ENCODE measurements around the gene GCNA.
"Not testable (repeated sequence)": the region's sequence is repeated elsewhere in the genome, so short reads cannot be mapped to it uniquely, and the experiment has no call there.

GCNA gene

GRCh38 chrX:71542825-71543224, 35.4 kb upstream of the GCNA start:
- peak overlapping the region; percentile 69 to 99 for H3K4me3 Mint-ChIP-seq
- H3K27ac Mint-ChIP-seq = peak overlapping the region in 1 of 2 donors; percentile 81
- peaks cover 77% of the 10 kb centered on the region for H3K36me3 Mint-ChIP-seq (ENCODE audit: insufficient read depth)
- no peaks in the 10 kb centered on the region for H3K27me3 Mint-ChIP-seq
- H3K9me3 Mint-ChIP-seq = no peaks in the 10 kb centered on the region
- peaks cover 22 to 50% of the 10 kb centered on the region in 2 donors for H3K4me1 Mint-ChIP-seq (ENCODE audit: low read depth in 2 of 2)
- DNase-seq (no peak), ATAC-seq (replicated peaks) (no peak)

- DNase-seq = no peak
- peak; percentile 21 for ATAC-seq (replicated peaks)
- peaks cover 78% of the 10 kb centered on the region for H3K36me3 Mint-ChIP-seq (ENCODE audit: insufficient read depth)
- peaks cover 22 to 53% of the 10 kb centered on the region in 2 donors for H3K4me1 Mint-ChIP-seq (ENCODE audit: low read depth in 2 of 2)
- no peaks in the 10 kb centered on the region for H3K27me3 Mint-ChIP-seq
- H3K27ac Mint-ChIP-seq = peak overlapping the region in 1 of 2 donors; percentile 23
- peak overlapping the region; percentile 58 to 99 for H3K4me3 Mint-ChIP-seq
- H3K9me3 Mint-ChIP-seq = no peaks in the 10 kb centered on the region
Measured at GRCh38 chrX:71543316-71543715, 34.9 kb upstream of the GCNA start.

- ATAC-seq (replicated peaks) (no peak), DNase-seq (no peak)
- no peaks in the 10 kb centered on the region for H3K9me3 Mint-ChIP-seq
- peaks cover 22 to 43% of the 10 kb centered on the region in 2 donors for H3K4me1 Mint-ChIP-seq (ENCODE audit: low read depth in 2 of 2)
- H3K4me3 Mint-ChIP-seq = no peak overlapping the region
- no peaks in the 10 kb centered on the region for H3K27me3 Mint-ChIP-seq
- H3K36me3 Mint-ChIP-seq (ENCODE audit: insufficient read depth) = peaks cover 88% of the 10 kb centered on the region
- peak overlapping the region; percentile 76 to 85 for H3K27ac Mint-ChIP-seq
Measured at GRCh38 chrX:71545364-71545763, 32.9 kb upstream of the GCNA start.

- Mint-ChIP-seq H3K36me3 (ENCODE audit: insufficient read depth) (peaks cover 85% of the 10 kb centered on the region), H3K4me3 (no peak overlapping the region), H3K27ac (peak overlapping the region in 1 of 2 donors; percentile 14), H3K9me3 (no peaks in the 10 kb centered on the region), H3K4me1 (ENCODE audit: low read depth in 2 of 2) (peaks cover 15 to 37% of the 10 kb centered on the region in 2 donors), H3K27me3 (no peaks in the 10 kb centered on the region)
- ATAC-seq (replicated peaks) = no peak
- no peak for DNase-seq
Measured at GRCh38 chrX:71546879-71547278, 31.4 kb upstream of the GCNA start.

- H3K9me3 Mint-ChIP-seq = no peaks in the 10 kb centered on the region
- no peak overlapping the region for H3K4me3 Mint-ChIP-seq
- peaks cover 85% of the 10 kb centered on the region for H3K36me3 Mint-ChIP-seq (ENCODE audit: insufficient read depth)
- peak overlapping the region in 1 of 2 donors; percentile 14 for H3K27ac Mint-ChIP-seq
- DNase-seq (no peak), ATAC-seq (replicated peaks) (no peak)
- H3K4me1 Mint-ChIP-seq (ENCODE audit: low read depth in 2 of 2) = peaks cover 15 to 32% of the 10 kb centered on the region in 2 donors
- no peaks in the 10 kb centered on the region for H3K27me3 Mint-ChIP-seq
Measured at GRCh38 chrX:71547339-71547738, 30.9 kb upstream of the GCNA start.

- DNase-seq (no peak), ATAC-seq (replicated peaks) (no peak)
- Mint-ChIP-seq H3K27me3 (no peaks in the 10 kb centered on the region), H3K36me3 (ENCODE audit: insufficient read depth) (peaks cover 92% of the 10 kb centered on the region), H3K4me3 (no peak overlapping the region), H3K4me1 (ENCODE audit: low read depth in 2 of 2) (peaks cover 8 to 21% of the 10 kb centered on the region in 2 donors), H3K27ac (no peak overlapping the region), H3K9me3 (no peaks in the 10 kb centered on the region)
Measured at GRCh38 chrX:71549986-71550385, 28.3 kb upstream of the GCNA start.

- Mint-ChIP-seq H3K27ac (no peak overlapping the region), H3K9me3 (no peaks in the 10 kb centered on the region), H3K36me3 (ENCODE audit: insufficient read depth) (peaks cover 92% of the 10 kb centered on the region), H3K4me3 (no peak overlapping the region), H3K27me3 (no peaks in the 10 kb centered on the region), H3K4me1 (ENCODE audit: low read depth in 2 of 2) (peaks cover 6 to 16% of the 10 kb centered on the region in 2 donors)
- ATAC-seq (replicated peaks) = no peak
- DNase-seq = no peak
Measured at GRCh38 chrX:71550578-71550977, 27.7 kb upstream of the GCNA start.

- H3K27ac Mint-ChIP-seq = peak overlapping the region; percentile 53 to 77
Measured at GRCh38 chrX:71556036-71556435, 22.2 kb upstream of the GCNA start.

GRCh38 chrX:71558920-71559319, 19.3 kb upstream of the GCNA start:
- Mint-ChIP-seq H3K9me3 (no peaks in the 10 kb centered on the region), H3K36me3 (ENCODE audit: insufficient read depth) (peaks cover 92% of the 10 kb centered on the region), H3K4me1 (ENCODE audit: low read depth in 2 of 2) (peaks cover 4 to 6% of the 10 kb centered on the region in 2 donors), H3K27ac (no peak overlapping the region), H3K4me3 (no peak overlapping the region), H3K27me3 (no peaks in the 10 kb centered on the region)
- ATAC-seq (replicated peaks) = no peak
- no peak for DNase-seq

More at GRCh38 chrX:71556036-71556435, 22.2 kb upstream of the GCNA start:
- H3K27me3 Mint-ChIP-seq = no peaks in the 10 kb centered on the region
- peaks cover 91% of the 10 kb centered on the region for H3K36me3 Mint-ChIP-seq (ENCODE audit: insufficient read depth)
- ATAC-seq (replicated peaks) (no peak), DNase-seq (no peak)
- no peaks in the 10 kb centered on the region for H3K9me3 Mint-ChIP-seq
- H3K4me1 Mint-ChIP-seq (ENCODE audit: low read depth in 2 of 2) = peaks cover 0 to 7% of the 10 kb centered on the region in 2 donors
- H3K4me3 Mint-ChIP-seq = no peak overlapping the region

- not testable (repeated sequence) for ATAC-seq (replicated peaks); H3K4me1 Mint-ChIP-seq (ENCODE audit: low read depth in 2 of 2); H3K27me3 Mint-ChIP-seq; H3K9me3 Mint-ChIP-seq; DNase-seq; H3K4me3 Mint-ChIP-seq; H3K27ac Mint-ChIP-seq
- H3K36me3 Mint-ChIP-seq (ENCODE audit: insufficient read depth) = peaks cover 92% of the 10 kb centered on the region
Measured at GRCh38 chrX:71559773-71560172, 18.5 kb upstream of the GCNA start.

- Mint-ChIP-seq H3K27ac (peak overlapping the region; percentile 51 to 71), H3K36me3 (ENCODE audit: insufficient read depth) (peaks cover 100% of the 10 kb centered on the region), H3K9me3 (no peaks in the 10 kb centered on the region), H3K4me3 (no peak overlapping the region), H3K4me1 (ENCODE audit: low read depth in 2 of 2) (peaks cover 6 to 15% of the 10 kb centered on the region in 2 donors), H3K27me3 (no peaks in the 10 kb centered on the region)
- ATAC-seq (replicated peaks) (peak; percentile 35), DNase-seq (no peak)
Measured at GRCh38 chrX:71563921-71564320, 14.3 kb upstream of the GCNA start.

- ATAC-seq (replicated peaks) (no peak), DNase-seq (no peak)
- Mint-ChIP-seq H3K27me3 (no peaks in the 10 kb centered on the region), H3K27ac (peak overlapping the region; percentile 23 to 52), H3K9me3 (no peaks in the 10 kb centered on the region), H3K4me3 (no peak overlapping the region), H3K4me1 (ENCODE audit: low read depth in 2 of 2) (peaks cover 6 to 15% of the 10 kb centered on the region in 2 donors), H3K36me3 (ENCODE audit: insufficient read depth) (peaks cover 100% of the 10 kb centered on the region)
Measured at GRCh38 chrX:71565474-71566041, 12.7 kb upstream of the GCNA start.

GRCh38 chrX:71571390-71571789, 6.8 kb upstream of the GCNA start:
- H3K9me3 Mint-ChIP-seq; H3K27me3 Mint-ChIP-seq; H3K4me3 Mint-ChIP-seq; DNase-seq; ATAC-seq (replicated peaks); H3K4me1 Mint-ChIP-seq (ENCODE audit: low read depth in 2 of 2): not testable (repeated sequence)
- Mint-ChIP-seq H3K36me3 (ENCODE audit: insufficient read depth) (peaks cover 97% of the 10 kb centered on the region), H3K27ac (peak overlapping the region in 1 of 2 donors; percentile 60)

- no peak for ATAC-seq (replicated peaks)
- H3K4me1 Mint-ChIP-seq (ENCODE audit: low read depth in 2 of 2) = peaks cover 1 to 4% of the 10 kb centered on the region in 2 donors
- H3K4me3 Mint-ChIP-seq = no peak overlapping the region
- no peaks in the 10 kb centered on the region for H3K9me3 Mint-ChIP-seq
- no peak overlapping the region for H3K27ac Mint-ChIP-seq
- H3K36me3 Mint-ChIP-seq (ENCODE audit: insufficient read depth) = peaks cover 80% of the 10 kb centered on the region
- no peaks in the 10 kb centered on the region for H3K27me3 Mint-ChIP-seq
- DNase-seq = no peak
Measured at GRCh38 chrX:71573590-71573989, 4.6 kb upstream of the GCNA start.

Measured in effector memory CD8-positive, alpha-beta T cell (primary cell).